Left cardiac atrium (tissue), 4 donors: Measurements from ENCODE around the gene ABCG1. TPM values are rescaled to one million over a fixed set of nuclear protein-coding genes. Genes with fewer than 3 reads are reported as not detected.
A peak's percentile ranks its signal among the peaks of the same experiment; 100 is the strongest.
"Not testable (repeated sequence)": the region's sequence is repeated elsewhere in the genome, so short reads cannot be mapped to it uniquely, and the experiment has no call there.

Source experiments
- ATAC-seq, 2 donors: fragments of 200-7000 bp; cut with Tn5 transposase; one replicate each; pipeline ENCODE4 v1.9.1; 2020; ENCODE audit warnings: mild to moderate bottlenecking in 2 of 2, moderate library complexity in 2 of 2
- DNase-seq: peaks from one replicate; pipeline ENCODE4 v3.0.0-alpha.2; 2020
- intact Hi-C, 2 donors: fragments of 100-400 bp; cut with DNase I; formaldehyde crosslinking; loops; one replicate each; pipeline versions ENCODE4 v1.14.1 to v1.15.1; 2022 to 2023
- long read RNA-seq: library from polyadenylated mRNA; unstranded; transcript quantifications from one replicate; pipeline ENCODE4 v2.0.0, GENCODE V29; 2021
- total RNA-seq, 2 donors: library from RNA; stranded (reverse); fragmentation: NEBNext Ultra II Directional; extraction: Animal tissue kit (Norgen Biotek cat#: 25700); gene quantifications; one replicate each; pipeline ENCODE4 v1.2.1, GENCODE V29; 2021
- donor health status: DM: no; HTN: yes; CAD: no.
- donor health status: DM: no; HTN: yes; CAD: no; lungs with severe emphysema.
- donor health status: DM: yes; HTN: yes; CAD: no.
- donor health status: Dilated cardiomyopathy.

The ABCG1 gene
- 10 to 100 TPM in 1 of 2 donors, 1 to 10 TPM in 1; 6.3 to 13.5 TPM for total RNA-seq
- long read RNA-seq, partial matches to known transcripts: 1 of 8 reads
- long read RNA-seq, other reads (novel, unspliced or antisense): 0 of 8 reads

DNA sequence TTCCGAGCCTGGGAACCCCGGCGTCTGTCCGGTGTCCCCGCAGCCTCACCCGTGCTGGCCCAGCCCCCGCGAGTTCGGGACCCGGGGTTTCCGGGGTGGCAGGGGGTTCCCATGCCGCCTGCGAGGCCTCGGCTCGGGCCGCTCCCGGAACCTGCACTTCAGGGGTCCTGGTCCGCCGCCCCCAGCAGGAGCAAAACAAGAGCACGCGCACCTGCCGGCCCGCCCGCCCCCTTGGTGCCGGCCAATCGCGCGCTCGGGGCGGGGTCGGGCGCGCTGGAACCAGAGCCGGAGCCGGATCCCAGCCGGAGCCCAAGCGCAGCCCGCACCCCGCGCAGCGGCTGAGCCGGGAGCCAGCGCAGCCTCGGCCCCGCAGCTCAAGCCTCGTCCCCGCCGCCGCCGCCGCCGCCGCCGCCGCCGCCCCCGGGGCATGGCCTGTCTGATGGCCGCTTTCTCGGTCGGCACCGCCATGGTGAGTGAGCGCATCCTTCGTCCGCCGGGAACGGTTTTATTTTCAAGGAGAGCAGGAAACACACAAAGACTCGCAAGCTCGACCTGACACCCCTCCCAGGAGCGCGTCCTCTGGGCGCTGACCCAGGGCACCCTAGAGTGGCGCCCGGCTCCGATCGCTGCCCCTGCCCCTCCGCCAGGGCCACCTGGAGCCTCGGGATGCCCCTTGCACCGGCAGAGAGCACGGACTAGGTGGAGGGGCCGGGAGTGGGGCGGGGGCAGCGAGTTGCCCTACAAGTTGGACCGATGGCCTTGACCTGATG is at the start of gene ABCG1:
ABCG1 (plus strand) TSS at position 305 of the 770 bp plus-strand sequence; CDS start at position 428, 123 bp downstream.
- DNase-seq: peak; percentile 44
- intact Hi-C loops: no loop called here
- ATAC-seq: peak; percentile 79 to 83

DNA sequence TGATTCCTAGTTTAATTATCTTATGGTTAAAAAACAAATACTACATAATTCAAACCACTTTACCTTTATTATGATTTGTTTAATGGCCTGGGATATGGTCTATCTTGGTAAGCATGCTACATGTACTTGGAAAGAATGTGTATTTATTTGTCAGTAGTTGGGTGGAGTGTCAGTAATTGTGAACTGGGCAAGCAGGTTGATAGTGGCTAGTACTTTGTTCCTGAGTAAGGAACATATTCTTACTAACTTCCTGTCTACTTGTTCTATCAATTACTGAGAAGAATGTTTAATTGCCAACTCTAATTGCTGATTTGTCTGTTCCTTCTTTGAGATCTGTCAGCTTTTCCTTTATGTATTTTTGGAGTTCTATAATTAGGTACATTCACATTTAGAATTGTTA is 49.2 kb upstream of the ABCG1 start:
- intact Hi-C loops: no loop called here

GRCh38 chr21:42171091-42172053 is 47.6 kb upstream of the ABCG1 start:
- ATAC-seq (peak in 1 of 2 donors; percentile 59), DNase-seq (peak; percentile 54)
- intact Hi-C loops: no loop called here

More for the DNA sequence above, 49.2 kb upstream of the ABCG1 start:
- DNase-seq (no peak), ATAC-seq (no peak)

DNA sequence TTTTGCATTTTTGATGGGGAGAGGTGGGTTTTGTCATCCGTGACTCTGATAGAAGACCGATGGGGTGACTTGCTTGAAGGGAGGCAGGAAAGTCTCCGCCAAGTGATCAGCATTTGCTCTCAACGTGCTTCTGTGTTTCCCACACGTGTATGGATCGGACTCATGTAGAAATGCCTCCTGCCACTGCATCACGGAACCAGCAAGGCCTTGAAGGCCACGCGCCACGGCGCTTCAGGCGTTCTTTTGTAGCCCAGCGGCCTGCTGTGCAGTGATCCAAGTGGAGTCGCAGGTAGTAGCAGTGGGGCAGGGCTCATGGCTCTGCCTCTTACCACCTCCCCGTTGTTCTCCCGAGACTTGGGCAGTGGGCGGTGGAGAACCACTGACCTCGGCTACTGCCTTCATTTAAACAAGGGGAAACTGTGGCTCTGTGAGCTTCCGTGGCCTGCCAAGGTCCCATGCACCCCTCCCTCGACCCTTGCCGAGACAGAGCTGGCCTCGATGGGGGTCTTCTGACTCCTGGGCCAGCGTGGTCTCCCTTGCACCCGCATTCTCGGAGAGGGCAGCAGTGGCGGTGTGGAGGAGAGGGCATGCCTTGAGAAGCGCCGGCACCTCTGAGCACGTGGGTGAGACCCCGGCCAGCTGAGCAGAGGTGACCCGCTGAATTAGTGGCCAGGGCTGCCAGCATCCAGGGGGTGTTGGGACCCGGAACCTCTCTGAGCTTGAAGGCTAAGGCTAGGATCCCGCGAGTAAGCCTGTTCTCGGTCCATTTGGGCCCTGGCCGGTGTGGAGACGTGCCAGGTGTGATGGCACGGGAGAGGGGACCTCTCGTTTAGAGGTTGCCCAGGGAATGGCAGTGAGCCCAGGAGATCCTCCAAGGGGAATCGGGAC is 46.1 kb upstream of the ABCG1 start:
- ATAC-seq (no peak), DNase-seq (no peak)
- intact Hi-C loops: no loop called here

DNA sequence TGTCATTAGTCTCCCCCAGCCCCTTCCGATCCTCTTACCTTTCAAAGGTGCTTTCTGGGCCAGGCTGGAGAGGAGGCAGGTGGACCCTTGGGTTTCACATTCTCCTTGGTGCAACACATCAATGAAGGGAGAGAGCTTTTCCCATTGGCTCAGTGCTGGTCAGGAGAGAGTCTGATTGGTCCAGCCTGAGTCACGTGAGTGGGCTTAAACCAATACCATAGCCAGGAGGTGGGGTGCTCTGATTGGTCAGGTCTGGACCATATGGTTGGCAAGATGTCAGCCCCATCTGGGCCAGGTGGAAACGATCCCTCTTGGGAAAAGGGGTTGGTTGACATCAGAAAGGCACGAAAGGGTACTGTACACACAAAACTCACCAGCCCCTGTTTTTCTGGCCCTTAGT is 44.8 kb upstream of the ABCG1 start:
- intact Hi-C loops: no loop called here
- DNase-seq (no peak), ATAC-seq (no peak)

GRCh38 chr21:42175110-42175710 is 43.7 kb upstream of the ABCG1 start:
- ATAC-seq (no peak), DNase-seq (no peak)
- intact Hi-C loops: no loop called here

GRCh38 chr21:42176859-42177258 is 42.1 kb upstream of the ABCG1 start:
- ATAC-seq: peak in 1 of 2 donors; percentile 12
- intact Hi-C loops: no loop called here
- no peak for DNase-seq

DNA sequence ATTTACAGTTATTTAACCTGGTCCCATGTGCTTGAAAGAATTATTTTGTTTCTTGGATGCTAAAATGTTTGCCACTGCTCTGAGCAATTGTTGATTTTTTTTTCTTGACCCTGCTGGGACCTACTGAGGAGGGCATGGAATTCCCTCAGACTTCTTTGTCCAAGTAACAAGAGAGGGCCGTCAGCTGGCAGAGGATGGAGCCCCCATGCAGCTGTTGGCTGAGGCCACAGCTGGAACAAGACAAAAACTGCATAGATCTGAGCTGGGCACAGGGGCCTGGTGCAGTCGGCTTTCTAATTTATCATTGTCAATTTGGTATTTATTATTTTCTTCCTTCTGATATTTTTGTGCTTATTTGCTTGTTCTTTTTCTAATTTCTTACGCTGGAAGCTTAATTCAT is 39.6 kb upstream of the ABCG1 start:
- intact Hi-C loops: no loop called here
- ATAC-seq (no peak), DNase-seq (no peak)

- ATAC-seq, DNase-seq, intact Hi-C loops: not testable (repeated sequence)
These were observed 38.9 kb upstream of the ABCG1 start for GRCh38 chr21:42180001-42180400.

DNA sequence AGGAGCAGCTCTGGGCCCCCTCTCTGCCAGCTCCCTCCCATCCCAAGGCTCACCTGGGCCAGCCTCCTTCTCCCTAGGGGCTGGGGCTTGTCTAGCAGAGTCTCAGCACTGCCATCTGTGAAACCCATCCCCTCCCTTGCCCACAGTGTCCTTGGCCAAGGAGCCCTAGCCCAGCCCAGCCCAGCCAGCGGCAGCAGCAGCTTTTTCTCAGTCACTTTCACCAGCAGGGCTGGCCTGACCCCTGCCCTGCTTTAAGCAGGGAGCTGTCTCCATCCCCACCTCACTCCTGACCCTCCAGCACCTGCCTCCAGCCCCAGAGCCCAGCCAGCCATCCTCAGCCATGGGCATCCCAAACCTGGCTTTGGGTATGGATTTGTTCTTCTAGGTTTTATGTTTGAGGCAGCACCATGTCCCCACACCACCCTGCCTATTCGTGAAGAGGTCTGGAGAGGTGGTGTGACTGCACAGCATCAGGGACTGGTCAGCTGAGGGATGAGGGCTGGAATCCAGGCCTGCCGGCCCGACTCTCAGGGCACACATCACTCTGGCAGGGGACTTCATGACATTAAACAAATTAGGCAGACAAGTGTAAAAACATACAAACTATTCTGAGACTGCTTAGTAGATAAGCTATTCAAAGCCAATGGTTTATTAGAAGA is 36.1 kb upstream of the ABCG1 start:
- DNase-seq (no peak), ATAC-seq (no peak)
- intact Hi-C loops: no loop called here

DNA sequence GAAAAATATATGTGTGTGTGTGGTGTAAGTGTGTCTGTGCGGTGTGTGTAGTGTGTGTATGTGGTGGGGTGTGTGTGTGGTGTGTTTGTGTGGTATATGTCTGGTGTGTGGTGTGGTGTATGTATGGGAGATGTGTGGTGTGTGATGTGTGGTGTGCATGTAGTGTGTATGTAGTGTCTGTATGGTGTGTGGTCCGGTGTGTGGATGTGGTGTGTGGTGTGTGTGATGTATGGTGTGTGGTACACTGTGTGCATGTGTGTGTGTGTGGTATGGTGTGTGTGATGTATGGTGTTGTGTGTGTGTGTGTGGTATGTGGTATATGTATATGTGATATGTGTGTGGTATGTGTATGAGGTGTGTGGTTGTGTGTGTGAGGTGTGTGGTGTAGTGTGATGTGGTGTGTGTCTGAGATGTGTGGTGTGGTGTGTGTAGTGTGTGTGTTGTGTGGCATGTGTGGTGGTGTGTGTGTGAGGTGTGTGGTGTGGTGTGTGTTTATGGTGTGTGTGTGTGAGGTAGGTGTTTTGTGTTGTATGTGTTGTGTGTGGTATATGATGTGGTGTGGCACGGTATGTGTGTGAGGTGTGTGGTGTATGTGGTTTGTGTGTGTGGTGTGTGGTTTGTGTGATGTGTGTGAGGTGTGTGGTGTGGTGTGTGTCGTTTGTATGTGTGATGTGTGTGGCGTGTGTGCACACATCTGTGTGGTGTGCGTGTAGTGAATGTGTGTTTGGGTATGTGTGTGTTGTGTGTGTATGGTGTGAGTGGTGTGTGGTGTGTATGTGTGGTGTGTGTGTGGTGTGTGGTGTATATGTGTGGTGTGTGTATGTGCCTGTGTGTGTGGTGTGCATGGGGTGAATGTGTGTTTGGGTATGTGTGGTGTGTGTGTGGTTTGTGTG is 35.3 kb upstream of the ABCG1 start:
- ATAC-seq (no peak), DNase-seq (no peak)
- intact Hi-C loops: no loop called here

DNA sequence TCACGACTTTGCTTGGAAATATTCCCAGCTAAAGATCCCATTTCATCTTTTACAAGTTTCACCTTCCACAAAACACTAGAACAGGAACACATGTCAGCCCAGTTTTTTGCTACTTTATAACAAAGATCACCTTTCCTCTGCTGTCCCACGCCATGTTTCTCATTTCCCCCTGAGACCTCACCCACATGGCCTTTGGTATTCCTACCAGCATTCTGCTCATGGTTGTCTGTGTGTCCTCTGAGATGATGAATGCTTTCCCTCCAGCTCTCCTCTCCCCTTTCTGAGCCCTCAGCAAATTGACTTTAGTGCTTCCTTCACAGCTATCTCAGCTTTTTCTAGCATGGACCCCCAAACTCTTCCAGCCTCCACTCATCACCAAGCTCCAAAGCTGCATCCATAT is 32.3 kb upstream of the ABCG1 start:
- ATAC-seq: no peak
- intact Hi-C loops: no loop called here
- DNase-seq: no peak

DNA sequence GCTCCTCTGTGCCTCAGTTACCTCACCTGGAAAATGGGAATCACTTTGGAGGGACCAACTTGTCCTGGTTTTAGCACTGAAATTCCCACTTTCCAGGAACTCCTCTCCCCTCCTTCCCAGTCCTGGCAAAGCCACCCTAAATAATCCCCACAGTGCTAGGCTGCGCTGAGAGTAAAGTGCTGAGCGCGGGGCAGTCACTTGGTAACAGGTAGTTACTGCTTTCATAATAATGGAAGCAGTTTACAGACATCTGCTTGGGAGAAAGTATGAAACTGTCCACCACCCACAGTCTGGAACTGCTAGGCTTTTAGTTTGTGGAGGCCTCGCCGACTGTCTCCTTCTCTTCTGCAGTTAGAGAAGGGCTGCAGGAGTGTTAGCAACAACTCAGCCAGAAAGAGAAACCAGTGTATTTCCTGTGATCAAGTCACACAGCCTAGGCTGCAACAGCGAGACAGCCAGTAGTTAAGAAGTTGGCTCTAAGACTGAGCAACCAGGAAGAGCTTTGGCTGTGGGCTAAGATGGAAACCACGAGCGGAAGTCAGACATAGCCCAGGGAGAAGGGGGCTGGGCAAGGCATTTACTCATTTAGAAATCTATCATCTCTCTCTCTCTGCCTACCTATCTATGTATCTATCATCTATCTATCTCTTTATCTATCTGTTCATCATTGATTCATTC is 30.8 kb upstream of the ABCG1 start:
- intact Hi-C loops: no loop called here
- ATAC-seq: peak; percentile 85 to 93
- DNase-seq: no peak

DNA sequence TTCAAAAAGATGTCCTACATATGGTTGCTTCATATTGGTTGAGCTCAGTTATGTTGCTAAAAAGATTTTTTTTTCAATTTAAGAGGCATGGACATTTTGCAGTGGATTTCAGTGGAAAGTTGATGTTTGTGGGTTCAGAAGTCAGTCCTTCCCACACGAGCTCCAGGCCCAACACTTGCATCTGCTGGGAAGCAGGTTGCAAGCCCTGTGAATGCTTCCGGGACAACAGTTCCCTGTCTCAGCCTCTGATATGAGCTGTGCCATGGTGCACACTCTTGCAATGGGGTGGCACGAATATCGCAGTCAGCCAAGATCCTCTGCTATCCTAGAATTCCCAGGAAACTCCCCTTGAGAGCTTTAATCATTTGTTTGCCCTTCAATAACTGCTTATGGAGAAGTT is 30.3 kb upstream of the ABCG1 start:
- intact Hi-C loops: no loop called here
- ATAC-seq: no peak
- no peak for DNase-seq

GRCh38 chr21:42189431-42189830 is 29.5 kb upstream of the ABCG1 start:
- DNase-seq (no peak), ATAC-seq (no peak)
- intact Hi-C loops: no loop called here

DNA sequence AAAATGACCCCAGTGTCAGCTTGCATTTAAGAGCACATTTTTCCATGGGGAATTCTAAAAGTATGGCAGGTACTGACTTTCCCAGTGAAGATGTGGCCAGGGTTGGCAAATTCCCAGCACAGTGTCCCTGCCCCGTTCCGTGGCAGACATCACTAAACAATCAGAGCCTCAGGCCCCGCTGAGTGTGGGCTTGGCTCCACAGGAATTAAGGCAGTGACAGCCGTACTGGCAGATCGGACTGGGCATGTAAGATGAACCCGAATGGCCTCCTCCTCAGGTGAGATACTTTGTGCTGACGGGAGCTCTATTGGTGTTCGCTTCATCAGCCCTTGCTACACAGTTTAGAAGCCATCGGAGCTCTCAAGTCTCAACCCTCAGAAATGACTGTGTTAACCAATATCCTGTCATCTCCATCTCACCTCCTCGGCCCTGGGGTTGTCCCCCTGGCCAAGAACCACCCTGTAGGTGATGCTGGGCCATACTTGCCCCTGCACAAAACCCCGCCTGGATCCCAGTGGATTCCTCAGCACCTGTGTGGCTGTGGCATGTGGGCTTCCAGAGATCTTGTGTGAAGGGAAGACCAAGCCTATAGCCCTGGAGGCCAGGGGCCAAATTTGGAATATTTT is 29.0 kb upstream of the ABCG1 start:
- ATAC-seq: no peak
- intact Hi-C loops: no loop called here
- no peak for DNase-seq
